OCI-LY7 (cell line): ENCODE results near the gene FGF2. TPM values are rescaled to one million over a fixed set of nuclear protein-coding genes. Genes with fewer than 3 reads are reported as not detected.

Experiments used
- BruUV-seq: library from RNA; stranded (reverse); fragments of 400-500 nt; replicated peaks from 2 replicates; lab custom pipeline; 2021; lab: Mats Ljungman, UMichigan
- CTCF ChIA-PET: fragments of 300-600 bp; sonication (Branson Sonifier 250); formaldehyde crosslinking; loops from one replicate; lab custom pipeline; 2022; ENCODE audit warnings: antibody characterized with exemption; ENCODE audit not compliant: unreplicated experiment; lab: Charles Lee
- POLR2A ChIA-PET: fragments of 300-600 bp; sonication (Branson Sonifier 250); formaldehyde crosslinking; loops from one replicate; lab custom pipeline; 2022; ENCODE audit warnings: antibody characterized with exemption; lab: Charles Lee
- DNase-seq: peaks from one replicate; pipeline ENCODE4 v3.0.0-alpha.2; 2015; ENCODE audit warnings: low spot score
- H2AFZ ChIP-seq: fragments of 200-600 bp; sonication (generic), shearing (Covaris generic); 2 replicates; pipeline ENCODE4 v1.6.1; 2014; ENCODE audit warnings: mild to moderate bottlenecking, antibody characterized with exemption, low read length, moderate library complexity
- H3K27ac ChIP-seq: fragments of 200-600 bp; sonication (generic); 2 replicates; pipeline ENCODE4 v1.5.1; 2014; ENCODE audit warnings: mixed run types, low read depth, mild to moderate bottlenecking, moderate library complexity, low read length, inconsistent platforms; ENCODE audit not compliant: poor library complexity, severe bottlenecking
- H3K36me3 ChIP-seq: fragments of 200-600 bp; sonication (generic); 2 replicates; pipeline ENCODE4 v1.6.1; 2014; ENCODE audit warnings: mild to moderate bottlenecking, antibody characterized with exemption, low read length, moderate library complexity, mixed read lengths; ENCODE audit not compliant: insufficient read depth
- H3K4me1 ChIP-seq: fragments of 200-600 bp; sonication (generic); 2 replicates; pipeline ENCODE4 v1.5.1; 2014; ENCODE audit warnings: mild to moderate bottlenecking, low read length; ENCODE audit not compliant: insufficient read depth, poor library complexity, severe bottlenecking
- H3K4me2 ChIP-seq: fragments of 200-600 bp; sonication (generic); 2 replicates; pipeline ENCODE4 v1.6.1; 2014; ENCODE audit warnings: mild to moderate bottlenecking, low read length
- H3K4me3 ChIP-seq: fragments of 200-600 bp; sonication (generic); 2 replicates; pipeline ENCODE4 v1.5.1; 2014; ENCODE audit warnings: mild to moderate bottlenecking, low read depth, low read length; ENCODE audit not compliant: poor library complexity, severe bottlenecking
- H3K79me2 ChIP-seq: fragments of 200-600 bp; sonication (generic); 2 replicates; pipeline ENCODE4 v1.6.1; 2016; ENCODE audit warnings: low read depth, mild to moderate bottlenecking, low read length, moderate library complexity, mixed read lengths; ENCODE audit not compliant: insufficient read depth
- H3K9me2 ChIP-seq: fragments of 200-600 bp; sonication (generic); 2 replicates; pipeline ENCODE4 v1.6.1; 2016; ENCODE audit warnings: mild to moderate bottlenecking, low read length, mixed read lengths; ENCODE audit not compliant: insufficient read depth
- H3K9me3 ChIP-seq: fragments of 200-600 bp; sonication (generic); 2 replicates; pipeline ENCODE4 v1.6.1; 2014; ENCODE audit warnings: mild to moderate bottlenecking, mixed run types, low read length, mixed read lengths
- H4K20me1 ChIP-seq: fragments of 200-600 bp; sonication (generic); 2 replicates; pipeline ENCODE4 v1.6.1; 2014; ENCODE audit warnings: mild to moderate bottlenecking, antibody characterized with exemption, low read length, moderate library complexity, mixed read lengths; ENCODE audit not compliant: insufficient read depth
- CTCF ChIP-seq: fragments of 200-600 bp; sonication (generic); conservative IDR thresholded peaks from 2 replicates; pipeline ENCODE4 v1.5.1; 2014; ENCODE audit warnings: mild to moderate bottlenecking, antibody characterized with exemption, low read length, moderate library complexity, mixed read lengths
- EZH2phosphoT487 ChIP-seq: fragments of 200-600 bp; sonication (generic); IDR thresholded peaks from 2 replicates; pipeline ENCODE4 v1.6.1; 2018; ENCODE audit warnings: low read depth, borderline replicate concordance, mild to moderate bottlenecking, mixed run types, antibody characterized with exemption, low read length, moderate library complexity, mixed read lengths
- intact Hi-C: fragments of 100-400 bp; cut with micrococcal nuclease; formaldehyde crosslinking; loops from one replicate; pipeline ENCODE4 v1.10.0; 2022; ENCODE audit not compliant: unreplicated experiment
- total RNA-seq, 2 experiments: library from RNA; depleted of rRNA in 1 of 2; stranded (reverse); fragments of >200 nt in 1 of 2; shearing (Covaris generic) in 1 of 2; gene quantifications; 2 replicates each; pipeline ENCODE4 v1.2.3, GENCODE V29; 2014 to 2022

The FGF2 gene
- total RNA-seq, 2 experiments from 2014 or later: 0.53 TPM; not detected in 1

GRCh38 chr4:122873146-122873545 is 46.5 kb downstream of the FGF2 start:
- H2AFZ ChIP-seq: no peak overlapping the region
- no peaks in the 10 kb centered on the region for H3K9me3 ChIP-seq
- no peaks in the 10 kb centered on the region for H4K20me1 ChIP-seq
- H3K36me3 ChIP-seq: no peaks in the 10 kb centered on the region
- no peak for DNase-seq
- no peaks in the 10 kb centered on the region for H3K9me2 ChIP-seq
- intact Hi-C loops: no loop called here
- H3K4me2 ChIP-seq: no peak overlapping the region
- no peaks in the 10 kb centered on the region for H3K4me1 ChIP-seq
- ChIA-PET CTCF (no interaction called here), POLR2A (interaction anchor here (1.0 kb wide), 2 partner anchors 29 to 103 kb away, joined by 3 read pairs; no protein-coding TSS in a partner anchor)
- TF ChIP-seq EZH2phosphoT487 (no peak), CTCF (no peak)
- no peak overlapping the region for H3K27ac ChIP-seq
- H3K4me3 ChIP-seq: no peak overlapping the region
- no peaks in the 10 kb centered on the region for H3K79me2 ChIP-seq
- no TSS peak for BruUV-seq

- DNase-seq: no peak
- no peaks in the 10 kb centered on the region for H3K4me1 ChIP-seq
- TF ChIP-seq EZH2phosphoT487: no peak
- no peak for TF ChIP-seq CTCF
- no peak overlapping the region for H2AFZ ChIP-seq
- no peak overlapping the region for H3K4me3 ChIP-seq
- H3K36me3 ChIP-seq: no peaks in the 10 kb centered on the region
- H3K9me3 ChIP-seq: no peaks in the 10 kb centered on the region
- intact Hi-C loops: no loop called here
- no peaks in the 10 kb centered on the region for H3K79me2 ChIP-seq
- BruUV-seq: no TSS peak
- H3K4me2 ChIP-seq: no peak overlapping the region
- no peaks in the 10 kb centered on the region for H4K20me1 ChIP-seq
- H3K27ac ChIP-seq: no peak overlapping the region
- no peaks in the 10 kb centered on the region for H3K9me2 ChIP-seq
- POLR2A ChIA-PET: interaction anchor here (0.6 kb wide), 2 partner anchors 1032 to 1578 kb away, joined by 3 read pairs; no protein-coding TSS in a partner anchor
- CTCF ChIA-PET: interaction anchor here (0.5 kb wide), 1 partner anchor 405 kb away, joined by 3 read pairs; no protein-coding TSS in a partner anchor
Observed at GRCh38 chr4:122873821-122874593, 47.4 kb downstream of the FGF2 start.

GRCh38 chr4:122875949-122876348 is 49.3 kb downstream of the FGF2 start:
- Histone ChIP-seq H4K20me1 (no peaks in the 10 kb centered on the region), H3K9me2 (no peaks in the 10 kb centered on the region), H3K4me1 (no peaks in the 10 kb centered on the region), H2AFZ (no peak overlapping the region), H3K4me3 (no peak overlapping the region), H3K36me3 (no peaks in the 10 kb centered on the region), H3K27ac (no peak overlapping the region), H3K9me3 (no peaks in the 10 kb centered on the region), H3K79me2 (no peaks in the 10 kb centered on the region), H3K4me2 (no peak overlapping the region)
- BruUV-seq: no TSS peak
- ChIA-PET CTCF (no interaction called here), POLR2A (interaction anchor here (0.8 to 0.9 kb wide), 2 partner anchors 20 to 26 kb away, joined by 3 read pairs; no protein-coding TSS in a partner anchor)
- TF ChIP-seq CTCF (no peak), EZH2phosphoT487 (no peak)
- intact Hi-C loops: no loop called here
- no peak for DNase-seq
